ENCODE results near the gene DDX42. TPM values are rescaled to one million over a fixed set of nuclear protein-coding genes. Genes with fewer than 3 reads are reported as not detected.
"Not testable (repeated sequence)": the region's sequence is repeated elsewhere in the genome, so short reads cannot be mapped to it uniquely, and the experiment has no call there.

The DDX42 gene
- total RNA-seq, 1 donor from 2014 or later = 45.9 TPM

DNA sequence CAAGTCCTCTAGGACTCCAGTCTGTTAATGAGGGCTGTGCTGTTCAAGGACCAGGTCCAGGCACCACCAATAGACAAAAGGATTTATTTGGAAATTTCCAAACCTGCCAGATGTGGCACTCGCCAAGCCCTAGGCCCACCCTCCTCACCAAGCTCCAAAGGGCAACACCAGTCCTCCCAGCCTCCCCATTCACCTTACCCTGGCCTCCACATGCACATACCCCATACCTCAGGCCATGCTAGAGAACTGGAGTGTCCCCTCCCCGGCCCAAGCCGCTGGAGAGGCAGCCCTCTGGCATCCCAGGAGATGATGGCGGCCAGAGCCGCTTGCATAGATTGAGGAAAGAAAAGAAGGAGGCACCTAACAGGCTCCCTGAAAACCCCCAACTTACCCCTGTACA is 58.0 kb downstream of the DDX42 start:
- ATAC-seq = no peak
- intact Hi-C loops (cut with DNase I) = no loop called here
- no peak for DNase-seq (ENCODE audit: missing footprints)

DNA sequence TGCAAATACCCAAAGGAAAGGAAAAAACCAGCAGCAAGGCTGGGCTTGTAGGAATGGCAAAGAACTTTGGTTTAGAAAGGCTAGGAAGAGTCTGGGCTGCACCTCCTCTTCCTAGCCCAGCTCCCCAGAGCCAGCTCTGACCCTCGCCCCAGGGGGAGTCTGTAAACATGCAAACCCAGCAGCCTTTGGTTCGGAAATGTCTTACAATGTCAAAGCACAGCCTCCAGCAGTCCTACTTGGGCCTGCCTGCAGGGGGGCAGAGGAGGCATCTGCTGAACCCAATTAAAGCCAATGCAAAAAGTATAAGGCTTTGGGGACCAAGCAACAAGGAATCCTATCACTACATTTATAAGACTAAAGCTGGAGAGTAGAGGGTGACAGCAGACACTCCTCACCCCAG is 58.5 kb downstream of the DDX42 start:
- intact Hi-C loops (cut with DNase I) = no loop called here
- ATAC-seq (no peak), DNase-seq (ENCODE audit: missing footprints) (no peak)

DNA sequence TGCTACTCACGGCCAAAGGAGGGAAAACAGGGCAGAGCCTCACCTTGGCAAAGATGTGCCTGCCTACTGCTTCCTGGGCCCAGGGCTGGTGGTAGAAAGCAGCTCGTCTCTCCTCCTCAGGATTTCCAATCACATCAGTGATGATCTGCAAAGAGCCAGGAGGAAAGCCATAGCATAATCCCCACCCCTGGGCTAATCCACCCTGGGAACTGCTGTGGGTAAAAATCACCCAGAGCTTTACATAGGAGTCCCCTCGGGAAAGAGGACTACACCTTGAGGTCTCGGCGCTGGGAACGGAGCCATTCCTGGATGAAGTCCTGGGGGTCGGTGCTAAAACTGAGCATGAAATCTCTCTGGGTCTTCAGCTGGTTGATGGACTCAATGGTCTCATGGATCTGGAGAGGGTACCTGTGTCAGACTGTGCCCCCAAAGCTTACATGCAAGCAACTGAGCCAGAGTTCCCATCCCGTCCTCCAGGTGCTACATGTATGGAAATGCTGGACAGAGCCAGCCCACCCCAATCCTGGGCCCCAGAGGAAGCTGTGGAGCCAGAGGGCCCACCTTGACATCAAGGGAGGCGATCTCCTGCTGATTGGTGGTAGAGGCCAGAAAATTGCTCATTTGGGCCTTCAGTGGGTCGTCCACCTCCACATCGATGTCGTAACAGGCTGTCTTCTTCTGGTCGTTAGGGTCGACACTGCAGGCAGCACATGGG is 59.2 kb downstream of the DDX42 start:
- intact Hi-C loops (cut with DNase I) = no loop called here
- peak; percentile 55 for DNase-seq (ENCODE audit: missing footprints)

DNA sequence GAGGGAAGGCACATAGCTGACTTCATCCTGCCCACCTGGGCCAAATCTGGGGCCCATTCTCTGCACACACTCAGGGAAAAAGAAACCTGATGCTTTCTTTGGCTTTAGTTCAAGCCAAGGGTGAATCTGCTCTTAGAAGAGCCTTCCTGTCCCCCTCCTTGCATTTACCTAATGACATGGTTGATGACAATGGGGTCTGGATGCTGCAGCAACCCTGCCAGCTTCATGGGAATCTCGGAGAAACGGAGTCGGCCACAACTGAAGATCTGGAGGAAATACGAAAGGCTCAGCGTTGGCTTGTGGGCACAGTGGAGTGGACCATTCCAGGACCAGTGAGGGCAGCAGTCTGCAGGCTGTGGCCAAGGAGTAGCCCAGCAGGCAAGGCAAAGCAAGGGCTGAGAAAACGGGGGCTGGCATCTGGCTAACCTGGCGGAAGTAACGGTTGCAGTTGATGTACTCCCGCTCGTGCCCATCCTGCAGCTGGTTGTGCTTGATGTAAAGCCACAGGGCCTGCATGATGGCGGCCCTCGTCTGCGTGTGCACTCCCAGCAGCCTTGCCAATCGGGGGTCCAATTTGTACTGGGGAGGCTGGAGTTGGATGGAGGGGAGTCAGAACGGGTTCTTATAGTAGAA is 59.9 kb downstream of the DDX42 start:
- intact Hi-C loops (cut with DNase I) = no loop called here
- DNase-seq (ENCODE audit: missing footprints) (no peak), ATAC-seq (no peak)

More for the DNA sequence above, 59.2 kb downstream of the DDX42 start:
- ATAC-seq = no peak

DNA sequence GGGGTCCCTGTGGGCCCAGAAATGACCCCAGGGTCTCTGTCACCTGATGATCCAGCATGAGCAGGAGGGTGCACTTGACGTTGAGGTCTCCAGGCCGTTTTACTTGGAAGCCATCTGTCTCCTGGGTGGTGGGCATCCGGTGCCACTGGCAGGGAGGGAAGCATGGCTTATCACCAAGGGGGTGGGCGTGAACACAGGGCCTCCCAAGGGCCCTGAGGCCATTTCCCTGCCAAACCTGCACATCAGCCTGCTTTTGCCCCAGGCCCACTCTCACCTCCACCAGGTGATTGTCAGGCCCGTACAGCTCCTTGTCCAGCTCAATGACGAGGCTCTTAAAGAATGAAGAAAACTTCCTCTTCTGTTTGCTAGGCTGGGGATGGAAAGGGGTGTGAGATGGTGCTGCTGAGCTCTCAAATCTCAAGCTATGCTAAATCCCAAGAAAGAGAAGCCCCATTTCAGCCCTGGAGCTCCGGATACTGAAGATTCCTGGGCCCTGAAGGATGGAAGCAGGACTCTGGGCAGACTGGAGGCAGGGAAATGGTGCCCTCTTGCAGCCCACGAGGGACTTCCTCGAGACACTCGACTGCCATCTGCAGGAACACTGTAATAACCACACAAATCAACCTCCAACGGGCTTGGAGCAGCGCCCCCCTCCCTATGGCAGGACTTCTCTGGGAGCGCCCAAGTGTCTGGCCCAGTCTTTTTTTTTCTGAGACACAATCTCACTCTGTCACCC is 60.6 kb downstream of the DDX42 start:
- DNase-seq (ENCODE audit: missing footprints) = no peak
- no peak for ATAC-seq
- intact Hi-C loops (cut with DNase I) = no loop called here

DNA sequence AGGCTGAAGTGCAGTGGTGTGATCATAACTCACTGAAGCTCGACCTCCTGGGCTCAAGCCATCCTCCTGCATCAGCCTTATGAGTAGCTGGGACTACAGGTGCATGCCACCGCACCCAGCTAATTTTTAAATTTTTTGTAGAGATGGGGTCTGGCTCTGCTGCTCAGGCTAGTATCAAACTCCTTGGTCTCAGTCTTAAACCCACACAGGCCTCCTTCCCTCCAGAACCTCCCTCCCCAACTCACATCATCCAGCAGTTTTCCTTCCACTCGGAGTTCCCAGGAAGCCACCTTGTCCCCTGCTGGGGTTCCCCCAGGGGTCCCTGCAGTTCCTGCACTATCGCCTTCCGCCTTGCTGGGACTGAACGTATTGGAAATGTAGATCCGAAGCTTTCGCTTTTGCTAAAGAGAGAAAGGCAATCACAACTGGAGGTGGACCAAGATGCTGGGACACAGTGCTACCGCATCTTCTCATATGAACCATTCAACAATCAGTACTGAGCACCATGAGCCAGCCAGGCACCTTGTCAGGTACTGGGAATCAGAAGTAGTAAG is 61.3 kb downstream of the DDX42 start:
- intact Hi-C loops (cut with DNase I) = no loop called here
- DNase-seq (ENCODE audit: missing footprints) = no peak
- ATAC-seq = no peak

DNA sequence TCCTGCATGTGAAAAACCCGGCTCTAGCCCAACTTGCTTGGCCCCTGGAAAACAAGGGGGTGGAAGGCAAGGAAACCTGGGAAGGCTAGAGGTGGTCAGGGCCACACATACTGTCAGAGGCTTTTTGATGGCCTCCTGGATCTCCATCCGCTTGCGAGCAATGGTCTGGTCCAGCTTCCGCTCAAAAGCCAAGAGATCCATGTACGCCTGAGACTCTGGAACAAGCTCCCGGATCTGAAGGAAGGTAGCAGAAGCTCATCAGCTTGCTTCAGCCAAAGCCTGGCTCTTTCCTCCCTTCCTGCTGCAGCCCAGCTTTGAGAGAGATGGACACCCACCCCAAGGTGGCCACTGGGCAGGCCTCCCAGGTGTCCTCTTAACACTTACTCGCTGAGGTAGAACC is 62.8 kb downstream of the DDX42 start:
- intact Hi-C loops (cut with DNase I) = no loop called here
- DNase-seq (ENCODE audit: missing footprints) (no peak), ATAC-seq (no peak)

DNA sequence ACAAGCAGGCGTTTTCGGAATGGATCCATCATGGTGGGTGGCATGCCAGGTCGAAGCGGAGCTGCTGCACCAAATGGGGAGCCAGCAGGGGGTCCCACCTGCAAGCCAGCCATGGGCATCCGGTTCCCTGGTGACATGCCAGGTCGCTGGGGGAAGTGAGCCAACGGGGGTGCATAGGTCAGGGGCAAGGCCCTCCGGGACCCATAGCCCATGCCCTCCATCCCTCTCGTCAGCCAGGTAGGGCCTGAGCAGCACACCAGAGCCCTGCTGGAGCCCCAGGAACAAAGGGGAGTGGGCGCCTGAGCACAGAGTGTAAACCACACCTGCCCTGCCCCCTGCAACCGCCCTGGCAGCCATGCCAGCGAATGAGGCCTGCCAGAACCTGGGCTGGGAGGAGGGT is 63.5 kb downstream of the DDX42 start:
- intact Hi-C loops (cut with DNase I) = no loop called here
- ATAC-seq (no peak), DNase-seq (ENCODE audit: missing footprints) (no peak)

DNA sequence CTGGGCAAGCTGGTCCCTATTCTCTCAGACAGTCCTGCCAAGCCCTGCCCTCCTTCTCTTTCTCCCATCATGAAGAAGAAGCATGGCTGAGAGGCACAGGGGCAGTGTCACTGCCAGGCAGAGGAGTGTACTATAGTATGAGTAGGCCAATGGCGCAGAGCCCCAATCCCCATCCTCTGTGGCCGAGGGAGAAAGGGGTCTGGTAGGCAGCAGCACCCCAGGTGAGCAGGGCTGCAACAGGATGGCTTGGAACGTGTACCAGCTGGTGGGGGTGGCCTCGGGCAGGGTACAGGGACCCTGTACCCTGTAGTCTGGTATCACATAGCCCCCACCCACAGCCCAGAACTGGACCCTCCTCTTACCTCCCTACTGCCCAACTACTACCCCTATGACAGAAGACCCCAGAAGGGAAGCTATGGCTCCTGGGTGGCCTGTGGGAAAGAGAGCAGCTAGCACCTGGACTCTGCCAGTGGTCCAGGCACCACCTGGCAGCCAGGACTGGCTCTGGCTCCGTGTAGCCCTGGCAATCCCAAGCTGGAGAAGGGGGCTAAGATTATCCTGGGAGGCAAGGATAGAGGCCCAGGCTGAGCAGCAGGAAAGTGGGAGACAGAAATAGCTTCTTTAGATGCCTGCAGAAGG is 64.1 kb downstream of the DDX42 start:
- DNase-seq (ENCODE audit: missing footprints) = peak; percentile 59
- ATAC-seq = no peak
- intact Hi-C loops (cut with DNase I) = no loop called here

DNA sequence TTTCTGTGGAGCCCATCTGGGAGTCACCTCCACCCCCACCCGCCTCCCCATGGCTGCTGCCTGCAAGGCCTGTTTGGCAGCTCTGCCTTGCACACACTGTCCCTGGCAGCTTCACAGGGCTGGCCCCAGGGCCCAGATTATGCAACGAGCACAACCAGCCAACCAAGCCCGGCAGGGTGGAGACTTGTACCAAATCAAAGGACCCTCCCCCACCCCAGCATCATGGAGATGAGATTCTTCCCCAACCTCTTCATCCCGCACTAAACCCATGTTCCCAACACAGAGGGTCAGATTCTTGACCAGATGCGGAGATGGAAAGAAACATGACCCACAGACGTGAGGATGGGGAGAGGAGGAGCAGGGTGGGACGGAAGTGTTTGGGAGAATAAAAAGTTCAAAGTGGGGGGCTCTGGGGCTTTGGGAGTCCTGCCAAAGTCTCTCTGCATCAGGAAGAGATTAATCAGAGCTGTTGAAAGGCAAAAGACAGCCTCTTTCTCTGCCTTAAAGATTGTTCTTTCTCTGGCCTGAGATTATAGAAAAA is 64.7 kb downstream of the DDX42 start:
- intact Hi-C loops (cut with DNase I) = no loop called here
- ATAC-seq = peak; percentile 54
- DNase-seq (ENCODE audit: missing footprints) = peak; percentile 95

DNA sequence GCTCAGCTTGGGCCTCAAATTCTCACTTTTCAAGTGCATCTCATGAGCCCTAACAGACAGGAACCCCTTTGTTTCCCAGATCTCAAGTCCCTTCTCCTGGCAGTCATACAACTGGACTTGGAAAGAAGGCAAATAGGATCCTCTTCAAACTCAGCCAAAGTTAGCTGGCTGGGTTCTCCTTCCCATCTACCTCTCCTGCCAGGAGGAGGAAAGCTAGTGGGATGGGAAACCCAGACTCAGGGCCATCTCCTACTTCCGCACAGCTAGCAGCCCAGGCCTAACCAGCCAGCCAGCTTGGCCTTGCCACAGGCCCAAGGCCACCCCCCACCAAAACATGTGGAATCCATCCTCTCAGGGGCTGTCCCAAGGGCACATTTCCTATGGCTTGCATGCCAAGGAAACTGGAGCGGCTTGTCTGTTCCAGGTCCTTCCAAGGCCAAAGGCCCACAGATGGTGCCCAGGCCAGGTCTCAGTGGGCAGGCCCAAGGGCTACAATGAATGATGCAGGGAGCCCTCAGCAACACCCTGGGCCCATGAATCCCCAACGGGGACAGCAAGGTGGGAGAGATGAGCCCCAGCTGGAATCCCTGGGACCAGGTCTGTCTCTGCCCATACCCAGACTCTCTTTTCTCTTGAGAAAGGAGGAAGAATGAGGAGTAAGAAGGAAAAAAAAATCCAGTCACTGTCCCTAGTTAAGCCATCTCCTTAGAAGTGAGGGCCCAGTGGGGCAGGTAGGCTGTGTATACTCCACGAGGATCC is 66.8 kb downstream of the DDX42 start:
- DNase-seq (ENCODE audit: missing footprints) (peak; percentile 74), ATAC-seq (peak; percentile 4)
- intact Hi-C loops (cut with DNase I) = no loop called here

DNA sequence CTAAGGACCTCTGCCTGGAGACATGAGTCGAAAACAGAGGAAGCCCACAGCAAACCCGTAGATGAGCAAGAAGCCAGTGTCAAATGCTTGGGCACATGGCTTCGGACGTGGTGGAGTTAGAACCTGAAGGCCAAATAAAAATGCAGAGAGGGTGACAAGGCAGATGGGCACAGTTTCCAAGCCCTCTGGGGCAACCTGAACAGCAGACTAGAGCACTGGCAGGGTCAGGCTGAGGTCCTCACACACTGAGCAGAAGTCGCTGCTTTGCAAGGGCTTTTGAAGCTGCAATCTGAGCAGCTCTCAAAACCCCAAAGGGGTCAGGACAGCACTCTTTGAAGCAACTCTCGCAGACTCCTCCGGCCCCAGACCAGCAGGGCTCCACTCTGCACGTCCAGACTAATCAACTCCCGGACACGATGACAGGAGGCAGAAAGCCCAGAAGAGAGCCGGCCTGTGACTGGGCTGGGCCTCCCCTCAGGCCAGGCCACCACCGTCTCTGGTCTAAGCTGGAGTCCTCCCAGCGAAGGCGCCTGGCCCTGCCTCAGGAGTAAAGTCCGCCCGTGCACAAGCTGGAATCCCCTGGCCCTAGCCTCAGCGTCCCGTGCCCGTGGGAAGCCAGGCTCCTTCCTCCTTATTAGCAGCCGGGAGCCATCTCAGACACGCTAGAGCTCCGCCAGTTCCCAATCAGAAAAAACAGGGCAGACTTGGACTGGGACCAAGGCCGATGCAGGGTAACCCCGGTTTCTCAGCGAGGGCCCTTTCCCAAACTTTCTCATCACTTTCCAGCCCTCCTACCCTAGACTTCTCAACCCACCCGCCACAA is 67.6 kb downstream of the DDX42 start:
- ATAC-seq = peak; percentile 42
- DNase-seq (ENCODE audit: missing footprints) = peak; percentile 89
- intact Hi-C loops (cut with DNase I) = no loop called here

DNA sequence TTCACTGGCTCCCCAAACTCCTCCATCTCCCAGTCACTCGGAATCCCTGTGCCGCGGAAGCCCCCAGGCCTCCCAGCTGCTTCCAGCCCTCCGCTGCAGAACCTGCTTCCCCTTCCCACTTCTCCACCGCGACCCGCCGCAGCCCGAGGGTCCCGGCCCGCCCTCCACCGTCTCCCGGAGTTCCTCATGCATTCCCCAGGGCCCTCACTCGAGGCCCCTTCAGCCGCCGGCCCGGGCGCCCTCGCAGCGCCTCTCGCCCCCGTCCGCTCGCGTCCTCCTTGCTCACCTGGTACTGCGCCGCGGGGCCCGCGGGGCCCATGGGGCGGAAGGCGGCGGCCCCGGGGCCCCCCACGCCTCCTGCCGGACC is 68.2 kb downstream of the DDX42 start:
- DNase-seq (ENCODE audit: missing footprints) (no peak), ATAC-seq (no peak)
- intact Hi-C loops (cut with DNase I) = no loop called here

DNA sequence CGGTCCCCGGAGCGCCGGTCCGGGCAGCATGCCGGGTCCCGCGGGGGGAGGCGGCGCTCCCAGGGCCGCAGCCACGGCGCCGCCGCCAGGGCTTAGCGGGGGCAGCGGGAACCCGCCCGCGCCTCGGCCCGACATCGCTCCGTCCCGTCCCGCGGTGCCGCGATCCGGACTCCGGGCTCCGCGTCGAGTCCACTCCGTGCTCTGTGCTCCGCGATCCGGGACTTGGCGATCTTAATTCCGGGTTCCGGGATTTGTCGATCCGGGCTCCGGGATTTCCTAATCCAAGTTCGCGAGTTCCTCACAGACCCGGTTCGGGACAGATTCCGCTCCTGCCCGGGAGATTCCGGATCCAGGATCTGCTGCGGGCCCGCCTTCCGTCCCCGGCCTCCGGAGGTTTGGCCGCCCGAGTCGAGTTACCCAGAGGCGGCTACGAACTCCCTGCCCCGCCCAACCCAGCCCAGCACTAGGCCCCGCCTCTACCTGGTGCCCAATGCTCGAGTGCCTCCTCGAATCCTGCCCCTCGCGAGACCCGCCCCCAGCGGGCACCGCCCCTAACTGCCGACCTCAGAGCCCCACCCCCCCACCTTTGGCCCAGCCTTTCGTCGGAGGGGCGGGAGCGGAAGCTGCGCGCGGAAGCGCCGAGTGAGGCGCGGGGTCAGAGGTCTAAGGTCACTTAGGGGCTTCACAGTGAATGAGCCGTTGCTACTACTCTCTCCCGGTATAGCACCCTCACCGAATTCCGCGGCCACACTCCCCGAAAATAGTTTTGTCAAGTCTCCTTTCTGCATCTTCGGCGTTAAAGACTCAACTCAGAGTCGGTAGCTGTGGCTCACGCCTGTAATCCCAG is 68.8 kb downstream of the DDX42 start, which contains the start of gene SMARCD2:
Gene SMARCD2 (minus strand): TSS at position 146 of the 847 bp plus-strand sequence. CDS start 11 bp downstream, at position 135.
- intact Hi-C loops (cut with DNase I) = no loop called here
- ATAC-seq (peak; percentile 84), DNase-seq (ENCODE audit: missing footprints) (peak; percentile 99)

DNA sequence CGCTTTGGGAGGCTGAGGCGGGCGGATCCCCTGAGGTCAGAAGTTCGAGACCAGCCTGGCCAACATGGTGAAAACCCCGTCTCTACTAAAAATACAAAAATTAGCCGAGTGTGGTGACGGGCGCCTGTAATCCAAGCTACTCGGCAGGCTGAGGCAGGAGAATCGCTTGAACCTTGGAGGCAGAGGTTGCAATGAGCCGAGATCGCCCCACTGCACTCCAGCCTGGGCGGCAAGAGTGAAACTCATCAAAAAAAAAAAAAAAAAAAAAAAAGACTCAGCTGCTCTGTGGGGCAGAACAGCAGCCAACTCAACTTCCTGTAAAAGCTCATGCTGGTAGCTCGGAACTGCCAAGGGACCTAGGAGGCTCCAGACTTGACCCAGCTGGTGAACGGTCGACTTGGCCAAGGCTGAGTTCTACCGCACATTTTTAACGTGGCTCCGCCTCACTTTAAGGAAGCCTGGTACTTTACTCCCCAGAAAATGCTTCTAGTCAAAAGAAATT is 69.5 kb downstream of the DDX42 start:
- intact Hi-C loops (cut with DNase I) = not testable (repeated sequence)
- ATAC-seq = peak; percentile 11

DNA sequence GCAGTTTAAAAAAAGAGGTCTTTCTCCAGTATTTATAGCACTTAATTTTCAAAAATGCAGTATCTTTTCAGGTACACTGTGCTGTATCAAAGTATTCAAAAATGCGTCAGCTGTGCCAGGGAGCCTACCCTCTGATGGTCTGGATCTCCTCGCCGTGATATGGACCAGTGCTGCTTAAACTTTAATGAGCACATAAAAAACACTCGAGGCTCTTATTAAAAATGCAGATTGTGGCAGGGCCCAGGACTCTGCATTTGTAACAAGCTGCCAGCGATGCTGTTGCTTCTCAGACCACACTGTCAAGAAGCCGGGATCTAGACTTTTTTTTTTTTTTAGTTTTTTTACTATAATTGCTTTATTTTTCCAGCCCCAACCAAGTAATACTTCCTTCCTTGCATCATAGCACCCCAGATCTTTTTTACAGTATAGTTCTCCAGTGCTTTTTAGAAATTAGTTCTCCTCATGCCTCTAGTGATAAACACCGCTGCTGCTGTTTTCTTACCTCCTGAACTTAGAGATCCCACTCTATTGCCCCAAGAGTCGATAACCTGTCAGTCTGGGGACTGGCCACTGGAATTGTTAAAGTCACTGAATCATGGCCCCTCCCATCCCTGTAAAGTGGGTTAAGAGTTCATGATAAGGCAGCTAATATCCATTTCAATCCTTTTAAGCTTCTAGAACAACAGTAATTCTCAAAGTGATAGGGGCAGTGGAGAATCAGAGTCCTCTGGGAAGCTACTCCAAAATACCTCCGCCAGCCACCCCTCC is 70.1 kb downstream of the DDX42 start:
- no peak for DNase-seq (ENCODE audit: missing footprints)
- intact Hi-C loops (cut with DNase I) = no loop called here
- ATAC-seq = no peak

More for the DNA sequence above, 69.5 kb downstream of the DDX42 start:
- DNase-seq (ENCODE audit: missing footprints) = peak; percentile 82
